ENCODE data around the gene OGFRL1.

Gene OGFRL1

GRCh38 chr6:71300561-71301168, 12.1 kb downstream of the OGFRL1 start:
- H3K36me3 ChIP-seq: peaks cover 15% of the 10 kb centered on the region
- no peak for DNase-seq
- H3K4me3 ChIP-seq (ENCODE audit: low read depth, low read length): no peak overlapping the region
- no peaks in the 10 kb centered on the region for H3K4me1 ChIP-seq
- H3K9me3 ChIP-seq: no peaks in the 10 kb centered on the region
- TF ChIP-seq CTCF (IDR thresholded peaks at IDR 0.05; ENCODE audit: low read depth, low read length): no peak
- no peaks in the 10 kb centered on the region for H3K27me3 ChIP-seq

GRCh38 chr6:71301546-71301945, 12.9 kb downstream of the OGFRL1 start:
- H3K36me3 ChIP-seq: peaks cover 14% of the 10 kb centered on the region
- DNase-seq: no peak
- no peaks in the 10 kb centered on the region for H3K4me1 ChIP-seq
- H3K27me3 ChIP-seq: no peaks in the 10 kb centered on the region
- TF ChIP-seq CTCF (IDR thresholded peaks at IDR 0.05; ENCODE audit: low read depth, low read length): no peak
- no peak overlapping the region for H3K4me3 ChIP-seq (ENCODE audit: low read depth, low read length)
- no peaks in the 10 kb centered on the region for H3K9me3 ChIP-seq

GRCh38 chr6:71309656-71310055, 21.0 kb downstream of the OGFRL1 start:
- no peak for DNase-seq
- no peak overlapping the region for H3K4me3 ChIP-seq (ENCODE audit: low read depth, low read length)

GRCh38 chr6:71310261-71310660, 21.6 kb downstream of the OGFRL1 start:
- no peak for TF ChIP-seq CTCF (IDR thresholded peaks at IDR 0.05; ENCODE audit: low read depth, low read length)
- Histone ChIP-seq H3K27me3 (no peaks in the 10 kb centered on the region), H3K4me1 (peaks cover 12% of the 10 kb centered on the region), H3K9me3 (no peaks in the 10 kb centered on the region), H3K36me3 (no peaks in the 10 kb centered on the region), H3K4me3 (ENCODE audit: low read depth, low read length) (no peak overlapping the region)
- DNase-seq: no peak

More at GRCh38 chr6:71309656-71310055, 21.0 kb downstream of the OGFRL1 start:
- H3K9me3 ChIP-seq: no peaks in the 10 kb centered on the region
- peaks cover 12% of the 10 kb centered on the region for H3K4me1 ChIP-seq
- TF ChIP-seq CTCF (IDR thresholded peaks at IDR 0.05; ENCODE audit: low read depth, low read length): no peak
- H3K36me3 ChIP-seq: no peaks in the 10 kb centered on the region
- no peaks in the 10 kb centered on the region for H3K27me3 ChIP-seq

GRCh38 chr6:71312089-71312488, 23.5 kb downstream of the OGFRL1 start:
- Histone ChIP-seq H3K4me3 (ENCODE audit: low read depth, low read length) (no peak overlapping the region), H3K9me3 (no peaks in the 10 kb centered on the region), H3K36me3 (no peaks in the 10 kb centered on the region), H3K27me3 (no peaks in the 10 kb centered on the region), H3K4me1 (peaks cover 12% of the 10 kb centered on the region)
- TF ChIP-seq CTCF (IDR thresholded peaks at IDR 0.05; ENCODE audit: low read depth, low read length): no peak
- no peak for DNase-seq

GRCh38 chr6:71317441-71317840, 28.8 kb downstream of the OGFRL1 start:
- no peaks in the 10 kb centered on the region for H3K9me3 ChIP-seq
- H3K27me3 ChIP-seq: no peaks in the 10 kb centered on the region
- no peak for DNase-seq
- no peak for TF ChIP-seq CTCF (IDR thresholded peaks at IDR 0.05; ENCODE audit: low read depth, low read length)
- no peaks in the 10 kb centered on the region for H3K36me3 ChIP-seq
- no peak overlapping the region for H3K4me3 ChIP-seq (ENCODE audit: low read depth, low read length)
- H3K4me1 ChIP-seq: peaks cover 9% of the 10 kb centered on the region
